Uterus (tissue), 2 donors: ENCODE results near the gene COL25A1.

ENCODE experiments used
- POLR2A ChIP-seq, 2 donors: fragments of 450-650 bp; IDR thresholded peaks; one replicate each; pipeline ENCODE4 v1.6.1; 2016; ENCODE audit warnings: antibody characterized with exemption in 2 of 2, mild to moderate bottlenecking in 1 of 2, moderate library complexity in 1 of 2
- TF ChIP-seq, protein P1 (sequence below), 4 experiments: fragments of 200-600 bp in 2 of 4; fragments of 450-650 bp in 2 of 4; sonication (generic) in 2 of 4; IDR thresholded peaks; one replicate each; pipeline ENCODE4 v1.5.1; 2016 to 2019; ENCODE audit warnings: antibody characterized with exemption in 4 of 4, mild to moderate bottlenecking in 2 of 4, moderate library complexity in 1 of 4

DNA sequence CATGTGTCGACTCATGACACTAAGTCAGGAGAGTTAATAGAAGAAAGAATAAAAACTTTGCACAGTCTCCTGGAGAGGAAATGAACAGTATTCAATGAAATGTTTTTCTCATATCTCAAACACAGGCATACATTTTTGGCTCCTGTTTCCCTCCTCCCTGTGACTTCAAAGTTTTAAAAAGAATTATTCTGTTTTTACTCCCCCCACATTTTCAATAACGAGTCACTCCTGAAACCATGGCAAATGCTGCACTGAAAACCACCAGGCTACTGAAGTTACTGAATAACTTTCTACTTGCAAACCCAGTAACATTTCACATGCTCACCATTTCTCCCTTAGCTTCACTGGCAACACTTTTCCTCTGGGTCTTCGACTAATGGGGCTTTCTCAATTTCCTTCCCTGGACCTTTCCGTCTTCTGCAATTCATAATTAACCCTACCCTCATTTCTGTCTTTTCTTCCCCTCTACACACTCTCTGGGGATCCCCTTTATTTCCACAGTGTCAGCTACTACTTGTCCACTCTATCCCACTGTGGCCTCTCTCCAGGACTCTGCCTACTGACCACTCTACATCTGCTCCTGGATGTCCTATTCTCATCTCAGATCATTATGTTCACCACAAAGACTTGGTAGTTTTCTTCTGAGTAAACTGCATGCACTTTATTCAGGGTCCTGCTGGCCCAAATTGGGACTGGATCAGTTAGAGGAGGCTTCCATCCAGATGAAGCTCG lies 313.8 kb downstream of the COL25A1 start:
- TF ChIP-seq, protein P1, sequence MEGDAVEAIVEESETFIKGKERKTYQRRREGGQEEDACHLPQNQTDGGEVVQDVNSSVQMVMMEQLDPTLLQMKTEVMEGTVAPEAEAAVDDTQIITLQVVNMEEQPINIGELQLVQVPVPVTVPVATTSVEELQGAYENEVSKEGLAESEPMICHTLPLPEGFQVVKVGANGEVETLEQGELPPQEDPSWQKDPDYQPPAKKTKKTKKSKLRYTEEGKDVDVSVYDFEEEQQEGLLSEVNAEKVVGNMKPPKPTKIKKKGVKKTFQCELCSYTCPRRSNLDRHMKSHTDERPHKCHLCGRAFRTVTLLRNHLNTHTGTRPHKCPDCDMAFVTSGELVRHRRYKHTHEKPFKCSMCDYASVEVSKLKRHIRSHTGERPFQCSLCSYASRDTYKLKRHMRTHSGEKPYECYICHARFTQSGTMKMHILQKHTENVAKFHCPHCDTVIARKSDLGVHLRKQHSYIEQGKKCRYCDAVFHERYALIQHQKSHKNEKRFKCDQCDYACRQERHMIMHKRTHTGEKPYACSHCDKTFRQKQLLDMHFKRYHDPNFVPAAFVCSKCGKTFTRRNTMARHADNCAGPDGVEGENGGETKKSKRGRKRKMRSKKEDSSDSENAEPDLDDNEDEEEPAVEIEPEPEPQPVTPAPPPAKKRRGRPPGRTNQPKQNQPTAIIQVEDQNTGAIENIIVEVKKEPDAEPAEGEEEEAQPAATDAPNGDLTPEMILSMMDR (IDR thresholded peaks at IDR 0.05), result no peak
- no peak for TF ChIP-seq POLR2A (IDR thresholded peaks at IDR 0.05)
